GM10248 (cell line): Measurements from ENCODE around the gene KANK3.
"Not testable (repeated sequence)": the region's sequence is repeated elsewhere in the genome, so short reads cannot be mapped to it uniquely, and the experiment has no call there.

Experiments
- CTCF ChIA-PET: fragments of 300-600 bp; sonication (Branson Sonifier 250); formaldehyde crosslinking; extraction: SDS; loops from one replicate; lab custom pipeline; 2021; ENCODE audit warnings: antibody characterized with exemption; lab: Yijun Ruan, JAX
- POLR2A ChIA-PET: fragments of 350-650 bp; sonication (Branson Sonifier 250); formaldehyde crosslinking; extraction: SDS; loops from one replicate; lab custom pipeline; 2020; ENCODE audit warnings: antibody characterized with exemption; lab: Yijun Ruan, JAX
- DNase-seq: peaks from one replicate; pipeline ENCODE4 v3.0.0; 2012; ENCODE audit errors: extremely low spot score
- CTCF ChIP-seq: IDR thresholded peaks from 2 replicates; pipeline ENCODE4 v1.5.1; 2012; ENCODE audit warnings: mild to moderate bottlenecking, low read depth; ENCODE audit errors: extremely low read depth, missing control alignments, control extremely low read depth

The KANK3 gene

GRCh38 chr19:8321067-8321985, 21.7 kb downstream of the KANK3 start, which contains the start of the genes NDUFA7 and RPS28:
Gene NDUFA7 (minus strand): TSS chr19:8321375. CDS start chr19:8321358, 17 bp downstream.
Gene RPS28 (plus strand): TSS chr19:8321496. CDS start chr19:8321531, 35 bp downstream.
- ChIA-PET CTCF (interaction anchor here (2.0 kb wide), 1 partner anchor 11 kb away, joined by 7 read pairs; no protein-coding TSS in a partner anchor), POLR2A (interaction anchor here (0.6 to 1.3 kb wide), 7 partner anchors 10 to 192 kb away, joined by 3 to 7 read pairs (median 3); partner anchors contain the start of gene ZNF414)
- peak; percentile 56 for TF ChIP-seq CTCF
- peak; percentile 98 for DNase-seq

DNA sequence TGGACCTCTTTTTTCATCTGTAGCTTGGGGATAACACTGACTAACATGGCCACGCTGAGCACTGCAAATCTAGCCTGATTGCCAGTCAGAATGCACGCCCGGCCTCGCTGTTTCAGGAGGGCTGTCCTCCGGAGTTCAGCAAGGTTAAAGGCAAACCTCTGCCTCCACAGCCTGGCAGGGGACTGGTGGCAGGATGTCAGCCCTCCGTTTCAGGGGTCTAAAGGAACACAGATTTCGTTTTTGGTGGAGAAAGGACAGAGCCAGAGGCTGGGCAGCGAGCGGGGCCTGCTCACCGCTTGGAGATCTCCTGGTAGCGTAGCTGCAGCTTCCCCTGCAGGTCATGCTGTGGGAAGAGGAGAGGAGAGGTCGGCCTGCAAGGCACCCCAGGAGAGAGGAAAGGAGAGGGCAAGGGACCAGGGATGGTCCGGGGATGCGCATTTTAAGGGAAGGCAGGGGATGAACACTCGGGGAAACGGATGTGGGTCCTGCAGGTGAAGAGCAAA, 22.4 kb downstream of the KANK3 start:
- DNase-seq: no peak
- ChIA-PET POLR2A (interaction anchor here (0.6 to 1.1 kb wide), 3 partner anchors 11 to 193 kb away, joined by 3 to 4 read pairs (median 3); partner anchors contain the start of gene ZNF414), CTCF (interaction anchor here (1.2 to 2.0 kb wide), 3 partner anchors 10 to 261 kb away, joined by 3 to 7 read pairs (median 5); no protein-coding TSS in a partner anchor)
- peak; percentile 5 for TF ChIP-seq CTCF

- no peak for DNase-seq
- no peak for TF ChIP-seq CTCF
- POLR2A ChIA-PET: interaction anchor here (1.1 kb wide), 1 partner anchor 10 kb away, joined by 3 read pairs; no protein-coding TSS in a partner anchor
- CTCF ChIA-PET: interaction anchor here (1.2 to 2.0 kb wide), 4 partner anchors 10 to 262 kb away, joined by 3 to 7 read pairs (median 4); no protein-coding TSS in a partner anchor
Observed at GRCh38 chr19:8319807-8320520, 23.1 kb downstream of the KANK3 start.

DNA sequence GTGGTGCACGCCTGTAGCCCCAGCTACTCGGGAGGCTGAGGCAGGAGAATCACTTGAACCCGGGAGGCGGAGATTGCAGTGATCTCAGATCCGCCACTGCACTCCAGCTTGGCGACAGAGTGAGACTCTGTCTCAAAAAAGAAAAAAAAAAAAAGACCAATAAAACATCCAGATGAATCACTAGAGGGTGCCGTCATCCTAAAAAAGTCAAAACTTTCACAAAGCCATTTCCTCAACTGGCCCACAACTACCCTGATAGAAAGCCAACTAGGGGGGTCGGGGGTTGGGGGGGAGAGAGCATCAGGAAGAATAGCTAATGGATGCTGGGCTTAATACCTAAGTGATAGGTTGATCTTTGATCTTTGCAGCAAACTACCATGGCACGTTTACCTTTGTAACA, 24.2 kb downstream of the KANK3 start:
- POLR2A ChIA-PET, DNase-seq: not testable (repeated sequence)
- CTCF ChIA-PET: interaction anchor here (1.3 kb wide), 1 partner anchor 130 kb away, joined by 3 read pairs; no protein-coding TSS in a partner anchor

DNA sequence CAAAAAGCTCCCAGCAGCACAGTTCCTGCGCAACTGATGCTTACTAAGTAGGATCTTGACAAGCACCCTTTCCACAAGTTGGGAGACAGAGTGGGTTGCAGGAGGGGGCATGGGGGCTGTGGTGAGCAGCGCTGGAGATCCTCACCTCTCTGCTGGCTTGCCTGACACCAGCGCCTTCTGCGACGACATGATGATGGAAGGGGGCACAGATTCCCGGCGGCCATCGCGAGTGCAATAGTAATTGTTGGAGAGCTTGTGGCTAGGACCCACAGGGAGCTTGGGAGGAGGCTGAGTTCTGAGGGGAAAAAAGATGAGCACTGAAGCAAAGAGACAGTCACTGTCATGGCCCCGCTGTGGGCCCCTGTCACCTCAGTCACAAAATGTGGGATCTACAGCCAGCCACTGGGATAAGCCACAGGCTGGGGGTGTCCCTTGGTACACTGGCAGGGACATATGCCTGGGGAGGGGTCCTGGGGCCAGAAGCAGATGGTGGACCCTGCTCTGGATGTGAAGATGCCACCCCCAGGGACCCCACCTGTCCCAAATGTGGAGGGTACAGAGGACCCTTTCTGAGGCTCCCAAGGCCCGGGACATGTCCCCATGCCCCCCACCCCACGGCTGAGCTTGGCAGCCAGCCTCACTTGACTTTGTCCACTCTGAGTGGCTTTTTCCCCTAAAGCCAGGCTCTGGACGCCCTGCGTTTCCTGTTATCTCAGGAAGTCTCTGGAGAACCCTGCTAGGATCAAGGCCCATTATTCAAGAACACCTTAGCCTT, 26.5 kb downstream of the KANK3 start:
- ChIA-PET POLR2A (no interaction called here), CTCF (interaction anchor here (1.3 kb wide), 1 partner anchor 37 kb away, joined by 6 read pairs; no protein-coding TSS in a partner anchor)
- TF ChIP-seq CTCF: no peak
- DNase-seq: no peak

DNA sequence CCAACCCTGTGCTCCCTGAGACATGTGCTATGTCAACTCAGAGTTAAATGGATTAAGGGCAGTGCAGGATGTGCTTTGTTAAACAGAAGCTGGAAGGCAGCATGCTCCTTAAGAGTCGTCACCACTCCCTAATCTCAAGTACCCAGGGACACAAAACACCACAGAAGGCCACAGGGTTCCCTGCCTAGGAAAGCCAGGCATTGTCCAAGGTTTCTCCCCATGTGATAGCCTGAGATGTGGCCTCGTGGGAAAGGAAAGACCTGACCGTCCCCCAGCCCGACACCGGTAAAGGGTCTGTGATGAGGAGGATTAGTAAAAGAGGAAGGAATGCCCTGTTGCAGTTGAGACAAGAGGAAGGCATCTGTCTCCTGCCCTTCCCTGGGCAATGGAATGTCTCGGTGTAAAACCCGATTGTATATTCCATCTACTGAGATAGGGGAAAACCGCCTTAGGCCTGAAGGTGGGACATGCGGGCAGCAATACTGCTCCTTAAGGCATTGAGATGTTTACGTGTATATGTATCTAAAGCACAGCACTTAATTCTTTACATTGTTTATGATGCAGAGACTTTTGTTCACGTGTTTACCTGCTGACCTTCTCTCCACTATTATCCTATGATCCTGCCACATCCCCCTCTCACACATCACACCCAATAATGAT, 28.0 kb downstream of the KANK3 start:
- POLR2A ChIA-PET, DNase-seq, CTCF ChIA-PET: not testable (repeated sequence)
